Endothelial cell of umbilical vein (primary cell): Measurements from ENCODE around the gene LCAT.

Experiments used
- EZH2 ChIP-seq: IDR thresholded peaks from 2 replicates; pipeline ENCODE4 v1.6.1; 2012; ENCODE audit warnings: borderline replicate concordance, low read depth, mild to moderate bottlenecking, moderate library complexity, low read length, inconsistent platforms; ENCODE audit not compliant: severe bottlenecking
- JUN ChIP-seq: IDR thresholded peaks from 2 replicates; pipeline ENCODE4 v1.6.1; 2011; ENCODE audit warnings: borderline replicate concordance, low read depth; ENCODE audit not compliant: insufficient read length, insufficient read depth
- MYC ChIP-seq: IDR thresholded peaks from one replicate; pipeline ENCODE4 v1.6.1; 2011; ENCODE audit warnings: mild to moderate bottlenecking, low read depth, low read length
- POLR2A ChIP-seq: IDR thresholded peaks from 2 replicates; pipeline ENCODE4 v1.6.1; 2012; ENCODE audit warnings: low read depth, mild to moderate bottlenecking, control low read depth, low read length
- POLR2AphosphoS5 ChIP-seq: IDR thresholded peaks from 2 replicates; pipeline ENCODE4 v1.6.1; 2012; ENCODE audit warnings: low read depth, mild to moderate bottlenecking, control low read depth, low read length, moderate library complexity; ENCODE audit not compliant: insufficient read depth
- TF ChIP-seq, protein P1 (sequence below), 2 donors: IDR thresholded peaks; 1 replicate in 1 of 2; 2 replicates in 1 of 2; pipeline ENCODE4 v1.5.1; 2011; ENCODE audit warnings: low read length in 2 of 2, mild to moderate bottlenecking in 2 of 2, moderate library complexity in 2 of 2, control low read depth in 1 of 2, inconsistent platforms in 1 of 2, low read depth in 1 of 2; ENCODE audit not compliant: insufficient read depth in 1 of 2; ENCODE audit errors: extremely low read depth in 1 of 2
- TF ChIP-seq, protein P2 (sequence below): IDR thresholded peaks from 2 replicates; pipeline ENCODE4 v1.6.1; 2011; ENCODE audit not compliant: insufficient read depth, insufficient read length

DNA sequence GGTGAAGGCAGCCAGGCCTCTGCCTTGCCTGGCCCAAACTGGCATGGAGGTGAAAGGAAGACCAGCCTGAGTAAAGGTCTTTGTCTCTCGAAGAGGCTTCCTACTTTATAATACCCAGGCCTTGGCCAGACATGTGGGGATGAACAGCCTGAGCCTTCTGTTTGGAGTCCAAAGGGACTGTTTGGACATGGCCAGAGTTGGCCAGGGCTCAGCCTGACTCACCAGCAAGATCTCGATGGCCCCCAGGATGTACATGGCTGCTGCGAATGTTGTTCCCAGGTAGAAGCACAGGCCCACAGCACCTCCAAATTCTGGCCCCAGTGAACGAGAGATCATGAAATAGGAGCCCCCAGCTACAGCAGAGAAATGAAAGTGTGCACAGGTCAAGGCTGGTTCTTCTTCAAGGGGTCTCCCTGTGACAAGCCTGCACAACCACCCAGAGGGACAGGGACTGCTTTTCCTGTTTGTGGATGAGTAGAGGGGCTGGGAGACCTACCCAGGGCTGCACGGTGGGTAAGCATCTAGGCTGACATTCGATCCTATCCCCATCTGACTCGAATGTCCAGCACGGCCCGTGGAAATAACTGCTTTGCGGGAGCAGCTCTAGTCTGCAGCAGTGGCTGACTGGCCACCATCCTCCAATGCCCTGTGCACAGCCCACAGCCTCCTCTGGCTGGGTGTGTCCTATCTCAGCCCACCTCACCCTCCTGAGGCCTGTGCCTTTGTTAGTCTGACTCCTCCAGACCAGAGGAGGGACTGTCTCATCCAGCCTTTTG, 10.7 kb upstream of the LCAT start:
- TF ChIP-seq, protein P1, sequence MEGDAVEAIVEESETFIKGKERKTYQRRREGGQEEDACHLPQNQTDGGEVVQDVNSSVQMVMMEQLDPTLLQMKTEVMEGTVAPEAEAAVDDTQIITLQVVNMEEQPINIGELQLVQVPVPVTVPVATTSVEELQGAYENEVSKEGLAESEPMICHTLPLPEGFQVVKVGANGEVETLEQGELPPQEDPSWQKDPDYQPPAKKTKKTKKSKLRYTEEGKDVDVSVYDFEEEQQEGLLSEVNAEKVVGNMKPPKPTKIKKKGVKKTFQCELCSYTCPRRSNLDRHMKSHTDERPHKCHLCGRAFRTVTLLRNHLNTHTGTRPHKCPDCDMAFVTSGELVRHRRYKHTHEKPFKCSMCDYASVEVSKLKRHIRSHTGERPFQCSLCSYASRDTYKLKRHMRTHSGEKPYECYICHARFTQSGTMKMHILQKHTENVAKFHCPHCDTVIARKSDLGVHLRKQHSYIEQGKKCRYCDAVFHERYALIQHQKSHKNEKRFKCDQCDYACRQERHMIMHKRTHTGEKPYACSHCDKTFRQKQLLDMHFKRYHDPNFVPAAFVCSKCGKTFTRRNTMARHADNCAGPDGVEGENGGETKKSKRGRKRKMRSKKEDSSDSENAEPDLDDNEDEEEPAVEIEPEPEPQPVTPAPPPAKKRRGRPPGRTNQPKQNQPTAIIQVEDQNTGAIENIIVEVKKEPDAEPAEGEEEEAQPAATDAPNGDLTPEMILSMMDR (IDR thresholded peaks at IDR 0.05; ENCODE audit: extremely low read depth in 1 of 2, insufficient read depth in 1 of 2, low read depth in 1 of 2, low read length in 2 of 2) = no peak
- TF ChIP-seq JUN (no peak), EZH2 (no peak), POLR2A (no peak), POLR2AphosphoS5 (no peak), MYC (no peak)
- TF ChIP-seq, protein P2, sequence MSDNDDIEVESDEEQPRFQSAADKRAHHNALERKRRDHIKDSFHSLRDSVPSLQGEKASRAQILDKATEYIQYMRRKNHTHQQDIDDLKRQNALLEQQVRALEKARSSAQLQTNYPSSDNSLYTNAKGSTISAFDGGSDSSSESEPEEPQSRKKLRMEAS = no peak
